Adipocyte (in vitro differentiated cells): ENCODE results near the gene TRPM8.

Experiments
- DNase-seq: peaks from one replicate; pipeline ENCODE4 v3.0.0-alpha.2; 2015; ENCODE audit warnings: low read depth
- H3K27me3 ChIP-seq: replicated peaks from 2 replicates; pipeline ENCODE4 v1.7.0; 2013; ENCODE audit warnings: mild to moderate bottlenecking, low read length, moderate library complexity; ENCODE audit not compliant: control insufficient read depth, insufficient read depth
- H3K36me3 ChIP-seq: 2 replicates; pipeline ENCODE4 v1.7.0; 2013; ENCODE audit warnings: low read length, mild to moderate bottlenecking, moderate library complexity; ENCODE audit not compliant: control insufficient read depth, insufficient read depth, severe bottlenecking
- H3K4me1 ChIP-seq: 2 replicates; pipeline ENCODE4 v1.7.0; 2013; ENCODE audit warnings: mild to moderate bottlenecking, low read length, moderate library complexity; ENCODE audit not compliant: control insufficient read depth, insufficient read depth
- H3K4me3 ChIP-seq: 2 replicates; pipeline ENCODE4 v1.7.0; 2013; ENCODE audit warnings: mild to moderate bottlenecking, low read length, moderate library complexity
- H3K9ac ChIP-seq: 2 replicates; pipeline ENCODE4 v1.7.0; 2013; ENCODE audit warnings: mild to moderate bottlenecking, low read length, moderate library complexity
- H3K9me3 ChIP-seq: 2 replicates; pipeline ENCODE4 v1.7.0; 2013; ENCODE audit warnings: mild to moderate bottlenecking, low read length, moderate library complexity; ENCODE audit not compliant: control insufficient read depth

Gene TRPM8

DNA sequence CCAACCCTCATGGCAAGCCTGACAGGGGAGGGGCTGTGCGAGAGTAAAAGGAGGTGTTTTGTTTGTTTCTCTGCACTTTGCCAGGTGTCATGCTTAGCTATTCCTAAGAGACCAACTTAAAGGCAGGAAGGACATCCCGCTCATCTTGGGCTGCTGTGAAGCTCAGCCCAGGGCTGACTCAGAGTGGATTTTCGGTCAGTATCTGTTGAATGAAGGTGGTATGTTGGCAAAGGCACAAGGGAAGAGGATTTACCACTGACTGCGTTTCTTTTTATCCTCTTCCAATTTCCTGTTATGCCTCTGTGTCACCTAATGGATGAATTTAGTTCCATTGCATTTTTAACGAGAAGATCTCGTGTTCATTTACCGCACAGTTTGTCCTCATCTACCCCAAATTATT lies 18.9 kb downstream of the TRPM8 start:
- Histone ChIP-seq H3K9ac (no peak overlapping the region), H3K9me3 (peaks cover 4% of the 10 kb centered on the region)
- DNase-seq, result no peak

DNA sequence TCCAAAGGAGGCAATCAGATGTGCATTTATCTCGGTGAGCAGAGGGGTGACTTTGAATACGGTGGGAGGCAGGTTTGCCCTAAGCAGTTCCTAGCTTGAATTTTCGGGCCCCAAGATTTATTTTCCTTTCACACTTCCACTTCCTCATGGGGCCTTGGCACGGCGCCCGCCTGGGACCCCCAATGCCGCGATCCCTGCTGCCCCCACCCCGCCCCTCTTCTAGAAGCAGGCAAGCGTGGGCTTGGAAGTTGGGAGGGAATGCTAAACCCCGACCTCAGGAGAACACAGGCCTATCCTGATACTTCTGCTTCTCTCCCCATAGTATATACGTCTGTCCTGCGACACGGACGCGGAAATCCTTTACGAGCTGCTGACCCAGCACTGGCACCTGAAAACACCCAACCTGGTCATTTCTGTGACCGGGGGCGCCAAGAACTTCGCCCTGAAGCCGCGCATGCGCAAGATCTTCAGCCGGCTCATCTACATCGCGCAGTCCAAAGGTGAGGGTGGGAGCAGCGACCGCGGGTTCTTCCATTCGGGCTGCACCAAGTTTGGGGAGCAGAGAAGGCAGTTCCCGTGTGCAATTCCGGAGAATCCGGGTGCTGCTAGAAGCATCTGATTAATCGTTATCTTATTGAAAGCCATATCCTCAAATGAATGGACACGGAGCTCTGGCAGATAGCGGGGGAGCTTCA lies 21.6 kb downstream of the TRPM8 start:
- no peaks in the 10 kb centered on the region for H3K4me1 ChIP-seq
- peak overlapping the region; percentile 49 for H3K4me3 ChIP-seq
- H3K36me3 ChIP-seq, result no peaks in the 10 kb centered on the region
- no peak overlapping the region for H3K9ac ChIP-seq
- peaks cover 40% of the 10 kb centered on the region for H3K27me3 ChIP-seq
- no peak for DNase-seq
- peaks cover 8% of the 10 kb centered on the region for H3K9me3 ChIP-seq

More for the DNA sequence above, 18.9 kb downstream of the TRPM8 start:
- H3K4me1 ChIP-seq, result no peaks in the 10 kb centered on the region
- H3K36me3 ChIP-seq, result no peaks in the 10 kb centered on the region
- H3K27me3 ChIP-seq, result peaks cover 55% of the 10 kb centered on the region
- no peak overlapping the region for H3K4me3 ChIP-seq

DNA sequence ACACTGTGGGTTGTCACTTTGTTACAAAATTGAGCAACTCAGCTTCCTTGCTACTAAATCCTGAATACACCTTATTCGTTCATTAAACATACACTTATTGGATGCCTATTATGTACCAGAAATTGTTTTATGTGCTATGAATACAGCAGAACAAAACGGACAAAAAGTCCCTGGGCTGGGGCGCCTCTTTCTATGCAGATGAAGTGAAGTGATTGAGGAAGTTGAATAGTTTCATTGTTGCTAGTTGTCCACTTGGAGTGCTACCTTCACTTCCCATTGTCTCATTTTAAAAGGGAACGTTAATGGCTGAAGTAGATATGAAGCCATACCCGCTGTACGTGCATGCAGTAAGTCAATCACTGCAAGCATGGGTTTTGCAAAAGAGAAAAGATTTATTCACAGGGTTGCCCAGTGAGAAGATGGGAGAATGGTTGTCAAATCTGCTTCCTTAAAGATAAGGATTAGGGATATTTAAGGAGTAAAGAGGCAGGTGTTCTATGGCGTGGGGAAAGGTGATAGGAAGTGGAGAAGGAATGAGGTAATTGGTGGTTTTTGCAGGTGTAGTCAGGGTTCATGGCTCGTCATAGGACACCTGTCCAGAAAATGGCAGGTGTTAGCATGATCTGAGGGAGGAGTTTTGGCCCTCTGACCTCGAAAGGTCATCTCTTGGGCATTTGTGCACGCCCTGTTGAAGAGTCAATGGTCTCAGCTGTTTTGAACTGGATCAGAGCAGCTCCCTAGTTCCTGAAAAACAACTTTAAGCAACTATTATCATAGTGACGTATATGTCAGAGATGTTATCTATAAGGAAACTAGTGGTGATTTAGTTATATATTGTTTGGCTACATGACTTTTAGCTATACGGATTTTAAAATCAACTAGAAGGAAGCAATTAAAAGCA lies 23.5 kb downstream of the TRPM8 start:
- H3K9me3 ChIP-seq, result peaks cover 26% of the 10 kb centered on the region
- peaks cover 37% of the 10 kb centered on the region for H3K27me3 ChIP-seq
- H3K4me1 ChIP-seq, result no peaks in the 10 kb centered on the region
- H3K4me3 ChIP-seq, result no peak overlapping the region
- no peak for DNase-seq
- H3K36me3 ChIP-seq, result no peaks in the 10 kb centered on the region
- H3K9ac ChIP-seq, result no peak overlapping the region

DNA sequence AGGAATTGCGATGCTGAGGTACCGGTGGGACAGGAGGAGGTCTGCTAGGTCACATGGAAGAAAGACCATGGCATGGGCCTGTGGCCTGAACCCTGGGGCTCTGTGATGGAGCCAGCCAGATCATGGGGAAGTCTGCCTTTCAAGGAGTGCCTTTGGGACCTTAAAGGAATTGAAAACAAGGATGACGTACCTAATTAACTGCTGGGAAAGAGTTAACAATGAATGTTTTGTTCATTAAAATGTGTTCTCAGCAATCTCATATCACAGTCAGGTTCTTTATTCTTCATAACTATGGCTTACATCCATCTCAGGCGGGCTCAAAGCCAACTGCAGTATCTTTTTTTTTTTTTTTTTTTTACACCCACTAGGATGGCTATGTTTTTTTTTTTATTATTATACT lies 25.6 kb downstream of the TRPM8 start:
- peaks cover 34% of the 10 kb centered on the region for H3K9me3 ChIP-seq
- H3K27me3 ChIP-seq, result peaks cover 27% of the 10 kb centered on the region

DNA sequence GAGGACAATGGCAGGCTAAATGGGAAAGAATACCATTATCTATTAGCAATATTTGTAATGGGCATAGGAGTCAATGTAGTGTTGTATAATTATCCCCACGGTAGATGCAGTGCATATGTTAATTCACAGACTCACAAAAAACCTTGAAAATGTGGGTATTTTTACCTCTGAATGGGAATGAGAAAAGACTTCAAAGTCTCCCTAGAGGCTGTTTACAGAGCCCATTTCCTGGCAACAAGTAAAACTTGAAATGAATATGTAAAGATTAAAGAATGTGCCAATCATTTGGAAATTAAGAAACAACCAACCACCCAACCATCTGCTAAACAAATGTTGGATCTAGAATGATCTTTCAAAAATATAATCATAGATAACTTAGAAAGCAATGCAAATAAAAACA lies 27.1 kb downstream of the TRPM8 start:
- no peaks in the 10 kb centered on the region for H3K36me3 ChIP-seq
- peaks cover 14% of the 10 kb centered on the region for H3K27me3 ChIP-seq
- no peak for DNase-seq
- H3K9me3 ChIP-seq, result peaks cover 34% of the 10 kb centered on the region
- H3K4me3 ChIP-seq, result no peak overlapping the region
- no peaks in the 10 kb centered on the region for H3K4me1 ChIP-seq
- no peak overlapping the region for H3K9ac ChIP-seq

More for the DNA sequence above, 25.6 kb downstream of the TRPM8 start:
- Histone ChIP-seq H3K4me3 (no peak overlapping the region), H3K9ac (no peak overlapping the region), H3K36me3 (no peaks in the 10 kb centered on the region), H3K4me1 (no peaks in the 10 kb centered on the region)
- no peak for DNase-seq

DNA sequence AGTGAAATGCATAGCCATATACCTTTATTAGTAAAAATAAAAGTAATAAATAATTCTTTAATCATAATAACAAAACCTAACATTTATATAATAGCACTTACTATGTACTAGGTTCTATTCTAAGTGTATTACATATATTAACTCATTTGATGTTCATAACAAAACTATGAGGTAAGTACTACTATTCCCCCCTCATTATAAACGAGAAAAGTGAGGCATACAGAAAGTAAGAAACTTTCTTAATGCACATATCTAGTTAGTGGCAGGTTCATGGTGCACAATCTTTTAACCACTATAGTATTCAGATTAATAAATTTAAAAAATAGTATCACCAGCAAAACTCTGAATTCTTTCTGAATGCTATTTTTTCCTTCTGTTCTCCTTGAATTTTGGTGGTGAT lies 27.5 kb downstream of the TRPM8 start:
- Histone ChIP-seq H3K9ac (no peak overlapping the region), H3K4me3 (no peak overlapping the region), H3K36me3 (no peaks in the 10 kb centered on the region), H3K4me1 (no peaks in the 10 kb centered on the region), H3K27me3 (peaks cover 9% of the 10 kb centered on the region), H3K9me3 (peaks cover 34% of the 10 kb centered on the region)
- no peak for DNase-seq

DNA sequence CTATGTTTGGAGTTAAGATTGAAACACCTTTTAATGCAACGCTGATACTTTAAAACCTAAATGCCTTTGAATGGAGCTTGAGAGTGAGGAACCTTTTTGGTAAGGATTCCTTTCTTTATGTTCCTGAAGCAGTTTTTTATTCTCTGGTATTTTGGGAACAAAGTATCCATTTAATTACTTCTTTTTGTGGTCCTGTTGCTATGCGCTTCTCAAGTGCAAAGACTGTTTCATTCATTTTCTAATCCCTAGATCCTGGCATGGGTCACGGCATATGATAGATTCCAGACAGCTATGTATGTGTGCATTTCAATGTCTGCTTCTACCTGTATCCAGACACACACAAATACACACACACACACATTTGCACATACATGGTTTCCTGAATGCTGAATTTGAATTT lies 28.0 kb downstream of the TRPM8 start:
- Histone ChIP-seq H3K36me3 (no peaks in the 10 kb centered on the region), H3K9me3 (peaks cover 34% of the 10 kb centered on the region), H3K4me3 (no peak overlapping the region), H3K27me3 (peaks cover 7% of the 10 kb centered on the region), H3K4me1 (no peaks in the 10 kb centered on the region), H3K9ac (no peak overlapping the region)
- DNase-seq, result no peak

DNA sequence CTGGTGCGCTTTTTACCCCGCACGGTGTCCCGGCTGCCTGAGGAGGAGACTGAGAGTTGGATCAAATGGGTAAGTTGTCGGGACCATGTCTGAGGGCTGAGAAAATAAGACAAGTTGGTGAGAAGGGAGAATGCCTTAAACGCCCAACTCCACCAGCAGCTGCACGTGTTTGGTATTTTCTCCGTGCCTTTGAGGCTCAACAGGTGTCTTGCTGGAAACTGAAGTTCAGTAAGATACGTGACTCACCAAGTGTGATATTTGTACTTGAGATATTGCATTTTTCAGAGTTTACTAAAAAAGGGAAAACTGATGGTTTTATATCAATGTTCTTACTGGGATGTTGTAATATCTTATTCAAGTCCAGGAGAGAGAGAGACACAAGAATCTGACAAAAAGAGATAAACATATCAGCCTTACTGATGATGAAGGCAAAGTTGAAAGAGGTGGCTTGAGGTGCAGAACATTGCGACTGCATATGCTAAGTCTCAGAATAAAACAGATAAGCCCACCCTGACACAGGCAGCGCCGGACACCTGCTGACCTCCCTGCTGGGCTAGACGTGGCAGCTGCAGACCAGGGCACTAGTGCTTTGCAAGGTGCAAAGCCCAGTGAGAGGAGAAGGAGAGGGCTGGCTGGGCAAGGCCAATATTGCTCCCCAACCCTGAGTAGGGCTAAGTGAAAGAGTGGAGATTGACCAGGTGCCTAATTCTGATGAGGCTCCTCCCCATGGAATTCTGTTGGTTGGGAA lies 33.1 kb downstream of the TRPM8 start:
- peaks cover 11% of the 10 kb centered on the region for H3K9me3 ChIP-seq
- no peaks in the 10 kb centered on the region for H3K36me3 ChIP-seq
- H3K4me1 ChIP-seq, result no peaks in the 10 kb centered on the region
- no peak overlapping the region for H3K9ac ChIP-seq
- H3K27me3 ChIP-seq, result peaks cover 27% of the 10 kb centered on the region
- no peak overlapping the region for H3K4me3 ChIP-seq
- no peak for DNase-seq

DNA sequence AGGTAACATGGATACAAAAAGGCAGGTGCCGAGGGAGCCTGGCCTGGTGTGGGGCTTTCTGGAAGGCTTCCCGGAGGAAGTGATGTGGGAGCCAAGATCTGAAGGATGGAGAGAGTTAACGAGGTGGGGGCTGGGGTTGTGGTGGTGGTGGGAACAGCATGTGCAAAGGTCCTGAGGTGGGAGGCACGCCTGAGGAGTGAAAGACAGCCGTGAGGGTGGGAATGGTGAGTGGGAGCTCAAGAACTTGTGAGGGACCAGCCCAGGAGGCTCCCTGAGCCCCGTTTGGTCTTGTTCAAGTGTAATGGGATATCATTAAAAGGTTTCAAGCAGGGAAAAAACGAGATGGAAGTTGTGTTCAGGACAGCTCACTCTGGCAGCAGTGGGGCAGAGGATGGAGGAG lies 35.2 kb downstream of the TRPM8 start:
- Histone ChIP-seq H3K27me3 (peaks cover 27% of the 10 kb centered on the region), H3K36me3 (no peaks in the 10 kb centered on the region), H3K4me1 (no peaks in the 10 kb centered on the region), H3K9ac (no peak overlapping the region), H3K4me3 (no peak overlapping the region), H3K9me3 (no peaks in the 10 kb centered on the region)
- DNase-seq, result no peak

DNA sequence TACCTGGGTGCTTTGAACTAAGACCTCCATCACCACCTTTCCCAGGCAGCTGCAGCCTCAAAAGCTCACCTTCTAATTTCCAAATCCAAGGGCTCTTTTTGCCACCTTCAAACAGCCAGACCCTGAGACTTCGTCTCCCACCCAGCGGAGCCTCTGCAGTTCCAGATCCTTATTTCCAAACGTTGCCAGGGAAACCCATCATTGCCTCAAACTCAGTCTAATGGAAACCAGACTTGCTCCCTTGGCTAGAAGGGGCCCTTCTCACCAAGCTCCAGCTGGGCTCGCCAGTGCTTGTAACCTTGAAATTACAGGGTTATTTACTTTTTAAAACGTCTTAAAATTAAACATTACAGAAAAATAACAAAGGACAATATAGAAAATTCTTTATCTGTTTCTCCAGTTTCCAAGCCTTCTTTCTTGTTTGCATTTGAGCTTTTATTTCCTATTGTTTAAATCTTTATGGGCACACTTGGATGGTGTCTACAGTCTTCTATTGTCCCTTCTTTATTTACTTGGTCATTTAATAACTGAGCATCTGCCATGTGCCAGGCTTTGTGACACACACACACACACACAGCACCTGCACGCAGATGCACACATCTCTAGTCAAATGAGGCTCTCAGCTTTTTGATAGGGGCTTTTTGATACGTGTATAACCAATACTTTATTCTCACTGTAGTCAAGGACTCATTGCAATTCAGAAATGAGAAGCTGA lies 36.1 kb downstream of the TRPM8 start:
- no peaks in the 10 kb centered on the region for H3K4me1 ChIP-seq
- H3K27me3 ChIP-seq, result peaks cover 27% of the 10 kb centered on the region
- no peaks in the 10 kb centered on the region for H3K9me3 ChIP-seq
- H3K4me3 ChIP-seq, result no peak overlapping the region
- peak; percentile 58 for DNase-seq
- no peaks in the 10 kb centered on the region for H3K36me3 ChIP-seq
- no peak overlapping the region for H3K9ac ChIP-seq
